OCI-LY1 (cell line): ENCODE measurements around the gene FERMT2.

Experiments used
- H2AFZ ChIP-seq: fragments of 200-600 bp; sonication (generic), shearing (Covaris generic); 2 replicates; pipeline ENCODE4 v1.6.0; 2014; ENCODE audit warnings: antibody characterized with exemption, mild to moderate bottlenecking, low read length
- H3F3A ChIP-seq: fragments of 200-600 bp; sonication (generic), shearing (Covaris generic); 2 replicates; pipeline ENCODE4 v1.6.0; 2014; ENCODE audit warnings: mild to moderate bottlenecking, antibody characterized with exemption, low read length, moderate library complexity; ENCODE audit not compliant: insufficient read depth
- H3K27ac ChIP-seq: fragments of 200-600 bp; sonication (generic); 2 replicates; pipeline ENCODE4 v1.5.1; 2014; ENCODE audit warnings: low read length, mixed run types, mild to moderate bottlenecking, low read depth; ENCODE audit not compliant: poor library complexity, severe bottlenecking
- H3K27me3 ChIP-seq: fragments of 200-600 bp; sonication (generic); 2 replicates; pipeline ENCODE4 v1.6.0; 2014; ENCODE audit warnings: antibody characterized with exemption, mild to moderate bottlenecking, low read length, moderate library complexity; ENCODE audit not compliant: insufficient read depth
- H3K36me3 ChIP-seq: fragments of 200-600 bp; sonication (generic); 2 replicates; pipeline ENCODE4 v1.6.1; 2014; ENCODE audit warnings: mild to moderate bottlenecking, antibody characterized with exemption, low read length, moderate library complexity, mixed read lengths; ENCODE audit not compliant: insufficient read depth
- H3K4me1 ChIP-seq: fragments of 200-600 bp; sonication (generic); 2 replicates; pipeline ENCODE4 v1.5.1; 2014; ENCODE audit warnings: mild to moderate bottlenecking, low read length, moderate library complexity; ENCODE audit not compliant: insufficient read depth, severe bottlenecking
- H3K4me2 ChIP-seq: fragments of 200-600 bp; sonication (generic), shearing (Covaris generic); 2 replicates; pipeline ENCODE4 v1.6.1; 2014; ENCODE audit warnings: low read length
- H3K4me3 ChIP-seq: fragments of 200-600 bp; sonication (generic); 2 replicates; pipeline ENCODE4 v1.5.1; 2014; ENCODE audit warnings: low read length, low read depth, mild to moderate bottlenecking, mixed read lengths; ENCODE audit not compliant: poor library complexity, severe bottlenecking
- H3K79me2 ChIP-seq: fragments of 200-600 bp; shearing (Covaris generic); 2 replicates; pipeline ENCODE4 v1.6.1; 2016; ENCODE audit warnings: mixed run types, low read length, mixed read lengths; ENCODE audit not compliant: insufficient read depth
- H3K9ac ChIP-seq: fragments of 200-600 bp; sonication (generic), shearing (Covaris generic); 2 replicates; pipeline ENCODE4 v1.6.1; 2014; ENCODE audit warnings: mild to moderate bottlenecking, low read length, mixed read lengths
- H3K9me2 ChIP-seq: fragments of 200-600 bp; sonication (generic), shearing (Covaris generic); 2 replicates; pipeline ENCODE4 v1.6.1; 2014; ENCODE audit warnings: low read depth, mild to moderate bottlenecking, low read length, mixed read lengths
- H3K9me3 ChIP-seq: fragments of 200-600 bp; shearing (Covaris generic); 2 replicates; pipeline ENCODE4 v1.6.1; 2014; ENCODE audit warnings: low read length, mixed read lengths
- H4K20me1 ChIP-seq: fragments of 200-600 bp; sonication (generic), shearing (Covaris generic); 2 replicates; pipeline ENCODE4 v1.6.0; 2016; ENCODE audit warnings: mild to moderate bottlenecking, low read length; ENCODE audit not compliant: insufficient read depth
- CTCF ChIP-seq: fragments of 200-600 bp; sonication (generic), shearing (Covaris generic); IDR thresholded peaks from 2 replicates; pipeline ENCODE4 v1.5.1; 2017; ENCODE audit warnings: mild to moderate bottlenecking, antibody characterized with exemption, low read length, moderate library complexity, mixed read lengths
- EZH2 ChIP-seq: fragments of 200-600 bp; sonication (generic), shearing (Covaris generic); IDR thresholded peaks from 2 replicates; pipeline ENCODE4 v1.8.0; 2017; ENCODE audit warnings: borderline replicate concordance, mixed run types, mild to moderate bottlenecking, antibody characterized with exemption, low read length, moderate library complexity, mixed read lengths

FERMT2 gene

GRCh38 chr14:52837451-52837850, 113.4 kb downstream of the FERMT2 start:
- Histone ChIP-seq H4K20me1 (no peaks in the 10 kb centered on the region), H3K4me3 (no peak overlapping the region), H3K9me3 (no peaks in the 10 kb centered on the region), H3F3A (no peaks in the 10 kb centered on the region), H3K27me3 (no peaks in the 10 kb centered on the region), H3K36me3 (no peaks in the 10 kb centered on the region), H2AFZ (no peak overlapping the region), H3K9ac (no peak overlapping the region), H3K9me2 (no peaks in the 10 kb centered on the region), H3K4me2 (no peak overlapping the region), H3K4me1 (no peaks in the 10 kb centered on the region), H3K27ac (no peak overlapping the region), H3K79me2 (no peaks in the 10 kb centered on the region)
- TF ChIP-seq EZH2 (no peak), CTCF (no peak)

GRCh38 chr14:52836063-52836462, 114.8 kb downstream of the FERMT2 start:
- Histone ChIP-seq H3K4me3 (no peak overlapping the region), H3K9ac (no peak overlapping the region), H3K4me1 (no peaks in the 10 kb centered on the region), H3K27ac (no peak overlapping the region), H3K79me2 (no peaks in the 10 kb centered on the region), H2AFZ (no peak overlapping the region), H3K9me3 (no peaks in the 10 kb centered on the region), H3K36me3 (no peaks in the 10 kb centered on the region), H3K9me2 (no peaks in the 10 kb centered on the region), H3K27me3 (peaks cover 5% of the 10 kb centered on the region; the same call in 1 of the 2 replicates), H4K20me1 (no peaks in the 10 kb centered on the region), H3K4me2 (no peak overlapping the region), H3F3A (no peaks in the 10 kb centered on the region)
- TF ChIP-seq EZH2, result no peak

GRCh38 chr14:52835122-52835903, 115.5 kb downstream of the FERMT2 start:
- Histone ChIP-seq H3K27me3 (peaks cover 5% of the 10 kb centered on the region; the same call in 1 of the 2 replicates), H4K20me1 (no peaks in the 10 kb centered on the region), H3K79me2 (no peaks in the 10 kb centered on the region), H3K36me3 (no peaks in the 10 kb centered on the region), H2AFZ (no peak overlapping the region), H3K27ac (no peak overlapping the region), H3F3A (no peaks in the 10 kb centered on the region), H3K4me3 (no peak overlapping the region), H3K9ac (no peak overlapping the region), H3K4me2 (no peak overlapping the region), H3K4me1 (no peaks in the 10 kb centered on the region), H3K9me3 (no peaks in the 10 kb centered on the region), H3K9me2 (no peaks in the 10 kb centered on the region)
- TF ChIP-seq CTCF, result no peak
- no peak for TF ChIP-seq EZH2

- Histone ChIP-seq H2AFZ (no peak overlapping the region), H3K4me3 (no peak overlapping the region), H3K79me2 (no peaks in the 10 kb centered on the region), H3K4me2 (no peak overlapping the region), H4K20me1 (no peaks in the 10 kb centered on the region), H3K27me3 (peaks cover 5% of the 10 kb centered on the region; the same call in 1 of the 2 replicates), H3K4me1 (no peaks in the 10 kb centered on the region), H3K36me3 (no peaks in the 10 kb centered on the region), H3F3A (no peaks in the 10 kb centered on the region), H3K9me2 (no peaks in the 10 kb centered on the region), H3K27ac (no peak overlapping the region), H3K9me3 (no peaks in the 10 kb centered on the region), H3K9ac (no peak overlapping the region)
- no peak for TF ChIP-seq EZH2
- no peak for TF ChIP-seq CTCF
These were observed 116.4 kb downstream of the FERMT2 start for GRCh38 chr14:52834440-52834842.
